K562 (cell line): ENCODE data around the gene MEOX1. TPM values are rescaled to one million over a fixed set of nuclear protein-coding genes. Genes with fewer than 3 reads are reported as not detected.
"Not testable (repeated sequence)": the region's sequence is repeated elsewhere in the genome, so short reads cannot be mapped to it uniquely, and the experiment has no call there.

Source experiments
- ATAC-seq: fragments of 200-7000 bp; cut with Tn5 transposase; 3 replicates; pipeline ENCODE4 v1.9.1; 2020; ENCODE audit warnings: moderate library complexity
- BruUV-seq: library from RNA; stranded (reverse); fragments of 400-500 nt; replicated peaks from 2 replicates; lab custom pipeline; 2021; lab: Mats Ljungman, UMichigan
- CTCF ChIA-PET: fragments of 300-600 bp; formaldehyde crosslinking; extraction: SDS; loops from one replicate; lab custom pipeline; 2021; ENCODE audit warnings: low intra/inter-chr PET ratio; lab: Yijun Ruan, JAX
- POLR2A ChIA-PET: fragments of 300-600, 350-650 bp; sonication (Branson Sonifier 250); formaldehyde crosslinking; extraction: SDS; loops from one replicate; lab custom pipeline; 2021; ENCODE audit warnings: antibody characterized with exemption, inconsistent platforms; lab: Yijun Ruan, JAX
- DNase-seq, 4 experiments: peaks; one replicate each; pipeline versions ENCODE4 v3.0.0 to v3.0.0-alpha.2; 2011 to 2018; ENCODE audit warnings: low spot score in 3 of 4, mixed read lengths in 3 of 4; ENCODE audit errors: extremely low read depth in 1 of 4
- FAIRE-seq: peaks from 2 replicates; lab custom pipeline; 2011; peaks lifted over from hg19 to GRCh38; lab: Jason Lieb, UNC
- H2AFZ ChIP-seq: 2 replicates; pipeline ENCODE4 v1.6.0; 2011; ENCODE audit warnings: low read depth, low read length, control low read depth, inconsistent platforms
- H3K27ac ChIP-seq: fragments of 200-600 bp; 3 replicates; pipeline ENCODE4 v1.8.0; 2011; ENCODE audit warnings: low read depth, mild to moderate bottlenecking, control low read depth, inconsistent platforms, low read length, moderate library complexity, mixed read lengths; ENCODE audit errors: extremely low read depth
- H3K27me3 ChIP-seq, 2 experiments: fragments of 300-600 bp in 1 of 2; 2 replicates in 1 of 2; 3 replicates in 1 of 2; pipeline versions ENCODE4 v1.6.0 to v1.8.0; 2011; ENCODE audit warnings: inconsistent platforms in 2 of 2, low read length in 2 of 2, mild to moderate bottlenecking in 1 of 2, mixed read lengths in 1 of 2, moderate library complexity in 1 of 2; ENCODE audit not compliant: control insufficient read depth in 2 of 2, insufficient read depth in 2 of 2
- H3K36me3 ChIP-seq: fragments of 300-600 bp; 3 replicates; pipeline ENCODE4 v1.8.0; 2011; ENCODE audit warnings: mild to moderate bottlenecking, low read length, inconsistent platforms; ENCODE audit not compliant: control insufficient read depth, insufficient read depth
- H3K4me1 ChIP-seq, 2 experiments: fragments of 200-600 bp in 1 of 2; replicated peaks in 1 of 2; 2 replicates in 1 of 2; 3 replicates in 1 of 2; pipeline versions ENCODE4 v1.5.1 to v1.8.0; 2011; ENCODE audit warnings: inconsistent platforms in 2 of 2, low read length in 2 of 2, mild to moderate bottlenecking in 1 of 2, mixed read lengths in 1 of 2, moderate library complexity in 1 of 2; ENCODE audit not compliant: control insufficient read depth in 2 of 2, insufficient read depth in 2 of 2
- H3K4me2 ChIP-seq: 2 replicates; pipeline ENCODE4 v1.6.1; 2011; ENCODE audit warnings: low read length, control low read depth, inconsistent platforms, mixed read lengths; ENCODE audit not compliant: insufficient read depth
- H3K4me3 ChIP-seq: fragments of 200-600 bp; sonication (generic), shearing (Covaris generic); 2 replicates; pipeline ENCODE4 v1.5.1; 2016; ENCODE audit warnings: control low read depth, inconsistent platforms
- H3K79me2 ChIP-seq: fragments of 200-600 bp; 3 replicates; pipeline ENCODE4 v1.8.0; 2011; ENCODE audit warnings: low read length, inconsistent platforms; ENCODE audit not compliant: control insufficient read depth, insufficient read depth
- H3K9ac ChIP-seq, 2 experiments: 2 replicates each; pipeline versions ENCODE4 v1.6.0 to v1.6.1; 2011; ENCODE audit warnings: low read depth in 2 of 2, low read length in 2 of 2, control low read depth in 1 of 2, inconsistent platforms in 1 of 2, mild to moderate bottlenecking in 1 of 2, mixed read lengths in 1 of 2; ENCODE audit not compliant: insufficient read depth in 1 of 2
- H3K9me1 ChIP-seq: one replicate; pipeline ENCODE4 v1.6.0; 2011; ENCODE audit warnings: inconsistent platforms, mild to moderate bottlenecking, low read length, moderate library complexity; ENCODE audit not compliant: control insufficient read depth, insufficient read depth
- H3K9me3 ChIP-seq: replicated peaks from 2 replicates; pipeline ENCODE4 v1.5.1; 2011; ENCODE audit warnings: low read depth, low read length, inconsistent platforms; ENCODE audit not compliant: control insufficient read depth, insufficient read depth
- H4K20me1 ChIP-seq: replicated peaks from 2 replicates; pipeline ENCODE4 v1.6.1; 2011; ENCODE audit warnings: low read length, inconsistent platforms, mixed read lengths; ENCODE audit not compliant: control insufficient read depth, insufficient read depth
- NCOA2 ChIP-seq, 2 experiments: fragments of 450-650 bp; IDR thresholded peaks; 2 replicates each; pipeline ENCODE4 v1.6.1; 2018; ENCODE audit warnings: mild to moderate bottlenecking in 2 of 2, moderate library complexity in 1 of 2; ENCODE audit not compliant: partially characterized antibody in 2 of 2
- RBM14 ChIP-seq: fragments of 200-400 bp; formaldehyde crosslinking; IDR thresholded peaks from 2 replicates; pipeline ENCODE4 v1.6.1; 2018; ENCODE audit warnings: low read depth, mild to moderate bottlenecking, low read length, moderate library complexity, borderline replicate concordance; ENCODE audit not compliant: insufficient read depth
- WGBS: fragments of 100-300 bp; shearing (Covaris generic); methylation state at CpG from one replicate; pipeline ENCODE4 v1.1.6; 2016; ENCODE audit warnings: low coverage, mixed read lengths; ENCODE audit not compliant: insufficient coverage; ENCODE audit errors: missing lambda C conversion rate; 5-methylcytosine and 5-hydroxymethylcytosine counted together
- in situ Hi-C: fragments of 300-500 bp; cut with MboI; formaldehyde crosslinking; loops from 4 replicates; pipeline ENCODE4 v1.15.0; 2018; ENCODE audit warnings: inconsistent platforms, mixed read lengths
- intact Hi-C: fragments of 100-400 bp; cut with micrococcal nuclease; formaldehyde crosslinking; loops from 2 replicates; pipeline ENCODE4 v1.14.2; 2022
- polyA plus RNA-seq, 8 experiments: library from polyadenylated mRNA; depleted of rRNA in 4 of 8; stranded (reverse) in 5 of 8; unstranded in 3 of 8; fragments of >200 nt; fragmentation: Nextera tagmentation in 2 of 8; fragmentation: Illumina TruSeq in 1 of 8; extraction: Ambion mirVana in 2 of 8; extraction: Trizol in 1 of 8; gene quantifications; 2 replicates each; pipeline versions ENCODE4 v1.2.1 to v1.2.3, GENCODE V29; 2011 to 2014; ENCODE audit warnings: inconsistent platforms in 1 of 8, missing spikeins in 1 of 8
- total RNA-seq, 7 experiments: library from RNA; depleted of rRNA in 6 of 7; stranded (reverse); fragments of >200 nt in 6 of 7; fragmentation: Illumina TruSeq in 2 of 7; extraction: Trizol in 2 of 7; gene quantifications; 2 replicates each; pipeline versions ENCODE4 v1.2.1 to v1.2.3, GENCODE V29; 2011 to 2021; ENCODE audit warnings: low replicate concordance in 1 of 7
- TF ChIP-seq, protein P1 (sequence below): fragments of 250-450 bp; sonication (Bioruptor Pico); IDR thresholded peaks from 2 replicates; pipeline ENCODE4 v1.5.0; 2020; ENCODE audit warnings: mild to moderate bottlenecking
- TF ChIP-seq, protein P2 (sequence below): sonication (generic); formaldehyde crosslinking; IDR thresholded peaks from 2 replicates; pipeline ENCODE4 v1.4.0; 2020; ENCODE audit warnings: mild to moderate bottlenecking, missing genetic modification reagents

The MEOX1 gene
- total and polyA plus RNA-seq, 9 of the 15 experiments (the other 6 are each of a cell fraction or from before 2014, with no cell fraction given) = not detected

DNA sequence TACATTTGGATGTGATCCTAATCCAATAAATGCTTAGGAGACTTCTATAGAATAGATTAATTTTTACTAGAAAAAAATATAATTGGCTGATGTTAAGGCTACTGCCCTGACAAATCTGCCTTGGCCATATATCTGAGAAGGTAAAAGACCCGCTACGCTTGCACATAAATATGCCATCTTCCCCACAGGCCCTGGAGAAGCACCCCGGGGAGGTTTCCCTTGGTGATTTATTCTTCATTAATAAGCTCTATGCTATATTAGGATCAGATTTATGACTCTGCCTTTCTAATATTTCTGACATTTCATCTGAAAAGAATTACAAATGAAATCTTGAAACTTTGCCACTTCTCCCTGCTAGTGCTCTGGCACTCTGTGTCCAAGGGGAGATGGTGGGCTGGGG, 27.4 kb upstream of the MEOX1 start:
- TF ChIP-seq, protein P1, sequence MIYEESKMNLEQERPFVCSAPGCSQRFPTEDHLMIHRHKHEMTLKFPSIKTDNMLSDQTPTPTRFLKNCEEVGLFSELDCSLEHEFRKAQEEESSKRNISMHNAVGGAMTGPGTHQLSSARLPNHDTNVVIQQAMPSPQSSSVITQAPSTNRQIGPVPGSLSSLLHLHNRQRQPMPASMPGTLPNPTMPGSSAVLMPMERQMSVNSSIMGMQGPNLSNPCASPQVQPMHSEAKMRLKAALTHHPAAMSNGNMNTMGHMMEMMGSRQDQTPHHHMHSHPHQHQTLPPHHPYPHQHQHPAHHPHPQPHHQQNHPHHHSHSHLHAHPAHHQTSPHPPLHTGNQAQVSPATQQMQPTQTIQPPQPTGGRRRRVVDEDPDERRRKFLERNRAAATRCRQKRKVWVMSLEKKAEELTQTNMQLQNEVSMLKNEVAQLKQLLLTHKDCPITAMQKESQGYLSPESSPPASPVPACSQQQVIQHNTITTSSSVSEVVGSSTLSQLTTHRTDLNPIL (CRISPR knock-in tag) = no peak
- TF ChIP-seq RBM14 = no peak
- TF ChIP-seq NCOA2 (IDR thresholded peaks at IDR 0.05; ENCODE audit: partially characterized antibody in 2 of 2) = no peak
- TF ChIP-seq, protein P2, sequence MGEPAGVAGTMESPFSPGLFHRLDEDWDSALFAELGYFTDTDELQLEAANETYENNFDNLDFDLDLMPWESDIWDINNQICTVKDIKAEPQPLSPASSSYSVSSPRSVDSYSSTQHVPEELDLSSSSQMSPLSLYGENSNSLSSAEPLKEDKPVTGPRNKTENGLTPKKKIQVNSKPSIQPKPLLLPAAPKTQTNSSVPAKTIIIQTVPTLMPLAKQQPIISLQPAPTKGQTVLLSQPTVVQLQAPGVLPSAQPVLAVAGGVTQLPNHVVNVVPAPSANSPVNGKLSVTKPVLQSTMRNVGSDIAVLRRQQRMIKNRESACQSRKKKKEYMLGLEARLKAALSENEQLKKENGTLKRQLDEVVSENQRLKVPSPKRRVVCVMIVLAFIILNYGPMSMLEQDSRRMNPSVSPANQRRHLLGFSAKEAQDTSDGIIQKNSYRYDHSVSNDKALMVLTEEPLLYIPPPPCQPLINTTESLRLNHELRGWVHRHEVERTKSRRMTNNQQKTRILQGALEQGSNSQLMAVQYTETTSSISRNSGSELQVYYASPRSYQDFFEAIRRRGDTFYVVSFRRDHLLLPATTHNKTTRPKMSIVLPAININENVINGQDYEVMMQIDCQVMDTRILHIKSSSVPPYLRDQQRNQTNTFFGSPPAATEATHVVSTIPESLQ (CRISPR knock-in tag) = no peak
- Histone ChIP-seq H2AFZ (no peak overlapping the region), H3K9me3 (no peaks in the 10 kb centered on the region), H3K27me3 (peaks cover 15 to 54% of the 10 kb centered on the region in 2 experiments; a peak in 3 of 5 replicates), H3K9me1 (no peaks in the 10 kb centered on the region), H3K36me3 (no peaks in the 10 kb centered on the region), H4K20me1 (no peaks in the 10 kb centered on the region; the same call in 1 of the 2 replicates), H3K4me2 (no peak overlapping the region), H3K9ac (no peak overlapping the region), H3K27ac (no peak overlapping the region), H3K79me2 (no peaks in the 10 kb centered on the region), H3K4me3 (no peak overlapping the region), H3K4me1 (no peaks in the 10 kb centered on the region)
- FAIRE-seq = no peak
- ATAC-seq = no peak
- CTCF ChIA-PET = interaction anchor here (11.2 kb wide), 1 partner anchor 73 kb away, joined by 310 read pairs; the partner anchor contains the start of gene SOST
- no TSS peak for BruUV-seq
- intact Hi-C loops (no loop called here), in situ Hi-C loops (loop anchor here (5.0 kb wide), 1 partner anchor 73 kb away; no protein-coding TSS in a partner anchor)
- 0% methylated on average over 3 of the region's 3 CpGs for WGBS
- no peak for DNase-seq
- POLR2A ChIA-PET = no interaction called here

DNA sequence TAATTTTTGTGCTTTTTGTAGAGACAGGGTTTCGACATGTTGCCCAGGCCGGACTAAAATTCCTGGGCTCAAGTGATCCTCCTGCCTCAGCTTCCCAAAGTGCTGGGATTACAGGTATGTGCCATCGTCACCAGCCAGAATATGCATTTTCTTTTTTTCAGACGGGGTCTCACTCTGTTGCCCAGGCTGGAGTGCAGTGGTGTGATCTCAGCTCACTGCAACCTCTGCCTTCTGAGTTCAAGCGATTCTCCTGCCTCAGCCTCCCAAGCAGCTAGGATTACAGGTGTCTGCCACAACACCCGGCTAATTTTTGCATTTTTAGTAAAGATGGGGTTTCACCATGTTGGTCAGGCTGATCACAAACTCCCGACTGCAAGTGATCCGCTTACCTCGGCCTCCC, 25.2 kb upstream of the MEOX1 start:
- H4K20me1 ChIP-seq, DNase-seq, POLR2A ChIA-PET, H3K4me2 ChIP-seq, H3K9me3 ChIP-seq, H3K9ac ChIP-seq, H3K36me3 ChIP-seq, intact Hi-C loops, BruUV-seq, H2AFZ ChIP-seq, FAIRE-seq, H3K27ac ChIP-seq, H3K4me1 ChIP-seq, CTCF ChIA-PET, H3K9me1 ChIP-seq, ATAC-seq, H3K4me3 ChIP-seq, H3K79me2 ChIP-seq: not testable (repeated sequence)
- in situ Hi-C loops = loop anchor here (5.0 kb wide), 1 partner anchor 75 kb away; no protein-coding TSS in a partner anchor
- 0% methylated on average over 9 of the region's 9 CpGs for WGBS
- peaks cover 28 to 67% of the 10 kb centered on the region in 2 experiments; a peak in 4 of 5 replicates for H3K27me3 ChIP-seq
